Measurements from ENCODE around the gene PDZK1. TPM values are rescaled to one million over a fixed set of nuclear protein-coding genes. Genes with fewer than 3 reads are reported as not detected.
"Not testable (repeated sequence)": the region's sequence is repeated elsewhere in the genome, so short reads cannot be mapped to it uniquely, and the experiment has no call there.

PDZK1 gene
- total and polyA plus RNA-seq, 2 donors (not counting 3 experiments of a cell fraction or from before 2014, with no cell fraction given), result 0.03 to 0.58 TPM

DNA sequence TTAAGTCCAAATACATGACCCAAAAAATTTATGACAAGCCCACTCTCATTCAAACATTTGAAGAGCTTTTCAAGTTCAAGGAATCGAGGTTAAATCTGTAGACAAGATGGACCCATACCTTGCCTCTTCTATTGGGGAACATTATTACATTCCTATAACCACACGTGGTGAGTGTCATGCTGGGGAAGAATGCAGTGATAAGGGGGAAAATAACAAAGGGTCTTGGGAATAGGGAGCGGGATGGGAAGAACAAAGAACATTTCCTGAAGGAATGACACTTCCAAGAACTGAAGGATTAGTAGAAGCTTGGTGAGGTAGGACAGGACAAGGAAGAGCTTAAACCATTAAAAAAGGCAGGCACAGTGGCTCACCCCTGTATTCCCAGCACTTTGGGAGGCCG is 18.8 kb downstream of the PDZK1 start:
- Histone ChIP-seq H3K79me2 (ENCODE audit: control insufficient read depth, insufficient read depth, low read length) (no peaks in the 10 kb centered on the region), H3K9ac (replicated peaks; ENCODE audit: extremely low read depth, insufficient read depth, low read length) (no peak overlapping the region), H4K20me1 (replicated peaks; ENCODE audit: control insufficient read depth, extremely low read depth, insufficient read depth, low read length) (no peaks in the 10 kb centered on the region), H3K4me1 (ENCODE audit: control insufficient read depth, extremely low read depth, insufficient read depth, low read length) (no peaks in the 10 kb centered on the region), H3K4me2 (ENCODE audit: insufficient read depth, low read length) (no peak overlapping the region), H3K9me1 (replicated peaks; ENCODE audit: control insufficient read depth, extremely low read depth, insufficient read depth, low read length) (no peaks in the 10 kb centered on the region), H3K27me3 (ENCODE audit: control insufficient read depth in 2 of 2, insufficient read depth in 2 of 2, low read length in 2 of 2) (no peaks in the 10 kb centered on the region), H2AFZ (ENCODE audit: low read depth, low read length) (no peak overlapping the region), H3K27ac (ENCODE audit: insufficient read depth, low read depth, low read length) (no peak overlapping the region), H3K4me3 (replicated peaks in 1 of 3; ENCODE audit: insufficient read depth in 1 of 3, low read depth in 1 of 3, low read length in 3 of 3) (no peak overlapping the region), H3K9me3 (replicated peaks; ENCODE audit: control insufficient read depth, insufficient read depth, low read length) (no peaks in the 10 kb centered on the region), H3K36me3 (ENCODE audit: control insufficient read depth in 2 of 2, extremely low read depth in 1 of 2, insufficient read depth in 2 of 2, low read length in 2 of 2) (no peaks in the 10 kb centered on the region)
- POLR2A ChIA-PET, result no interaction called here
- FAIRE-seq (no peak), DNase-seq (ENCODE audit: low read depth, low spot score) (no peak)
- intact Hi-C loops (cut with micrococcal nuclease), result no loop called here
- CTCF ChIA-PET, result no interaction called here
- BruUV-seq (replicated peaks), result no TSS peak
- TF ChIP-seq FOS (IDR thresholded peaks at IDR 0.05; ENCODE audit: borderline replicate concordance, insufficient read depth, low read length) (no peak), MYC (IDR thresholded peaks at IDR 0.05; ENCODE audit: low read depth, low read length) (no peak), POLR2AphosphoS5 (IDR thresholded peaks at IDR 0.05; ENCODE audit: insufficient read depth, low read depth, low read length) (no peak), GATA2 (IDR thresholded peaks at IDR 0.05; ENCODE audit: insufficient read depth, insufficient read length, low read depth, low read length) (no peak), EZH2 (IDR thresholded peaks at IDR 0.05; ENCODE audit: borderline replicate concordance, low read depth, low read length, severe bottlenecking) (no peak), POLR2A (IDR thresholded peaks at IDR 0.05; ENCODE audit: low read depth, low read length) (no peak), JUN (IDR thresholded peaks at IDR 0.05; ENCODE audit: borderline replicate concordance, insufficient read depth, insufficient read length, low read depth) (no peak)
- TF ChIP-seq, protein P1, sequence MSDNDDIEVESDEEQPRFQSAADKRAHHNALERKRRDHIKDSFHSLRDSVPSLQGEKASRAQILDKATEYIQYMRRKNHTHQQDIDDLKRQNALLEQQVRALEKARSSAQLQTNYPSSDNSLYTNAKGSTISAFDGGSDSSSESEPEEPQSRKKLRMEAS (IDR thresholded peaks at IDR 0.05; ENCODE audit: insufficient read depth, insufficient read length), result no peak
- TF ChIP-seq, protein P2, sequence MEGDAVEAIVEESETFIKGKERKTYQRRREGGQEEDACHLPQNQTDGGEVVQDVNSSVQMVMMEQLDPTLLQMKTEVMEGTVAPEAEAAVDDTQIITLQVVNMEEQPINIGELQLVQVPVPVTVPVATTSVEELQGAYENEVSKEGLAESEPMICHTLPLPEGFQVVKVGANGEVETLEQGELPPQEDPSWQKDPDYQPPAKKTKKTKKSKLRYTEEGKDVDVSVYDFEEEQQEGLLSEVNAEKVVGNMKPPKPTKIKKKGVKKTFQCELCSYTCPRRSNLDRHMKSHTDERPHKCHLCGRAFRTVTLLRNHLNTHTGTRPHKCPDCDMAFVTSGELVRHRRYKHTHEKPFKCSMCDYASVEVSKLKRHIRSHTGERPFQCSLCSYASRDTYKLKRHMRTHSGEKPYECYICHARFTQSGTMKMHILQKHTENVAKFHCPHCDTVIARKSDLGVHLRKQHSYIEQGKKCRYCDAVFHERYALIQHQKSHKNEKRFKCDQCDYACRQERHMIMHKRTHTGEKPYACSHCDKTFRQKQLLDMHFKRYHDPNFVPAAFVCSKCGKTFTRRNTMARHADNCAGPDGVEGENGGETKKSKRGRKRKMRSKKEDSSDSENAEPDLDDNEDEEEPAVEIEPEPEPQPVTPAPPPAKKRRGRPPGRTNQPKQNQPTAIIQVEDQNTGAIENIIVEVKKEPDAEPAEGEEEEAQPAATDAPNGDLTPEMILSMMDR (IDR thresholded peaks at IDR 0.05; ENCODE audit: extremely low read depth in 1 of 2, insufficient read depth in 1 of 2, low read depth in 1 of 2, low read length in 2 of 2), result no peak
- dilution Hi-C loops (cut with MboI; ENCODE audit: extremely low pct_ligation_motif_present, low sequenced_read_pairs), result no loop called here

DNA sequence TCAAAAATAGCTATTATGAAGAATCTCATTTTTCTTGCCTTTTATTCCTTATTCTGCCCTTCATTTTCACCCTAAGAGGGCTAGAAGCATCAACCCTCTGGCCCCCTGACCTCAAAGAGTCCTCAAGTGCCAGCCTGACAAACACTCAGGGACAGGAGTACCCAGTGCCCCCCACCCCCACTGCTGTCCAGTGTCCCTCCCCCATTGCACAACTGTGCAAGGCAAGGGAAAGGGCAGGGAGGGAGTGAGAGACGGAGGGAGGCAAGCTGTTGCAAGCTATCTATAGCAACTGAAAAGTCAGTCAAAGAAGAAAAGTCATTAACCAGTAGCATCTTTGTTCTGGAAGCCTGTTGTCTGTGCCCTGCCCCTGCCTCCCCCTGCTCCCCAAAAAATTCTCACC is 21.1 kb downstream of the PDZK1 start:
- BruUV-seq (replicated peaks); H3K79me2 ChIP-seq (ENCODE audit: control insufficient read depth, insufficient read depth, low read length); POLR2A ChIA-PET: not testable (repeated sequence)

DNA sequence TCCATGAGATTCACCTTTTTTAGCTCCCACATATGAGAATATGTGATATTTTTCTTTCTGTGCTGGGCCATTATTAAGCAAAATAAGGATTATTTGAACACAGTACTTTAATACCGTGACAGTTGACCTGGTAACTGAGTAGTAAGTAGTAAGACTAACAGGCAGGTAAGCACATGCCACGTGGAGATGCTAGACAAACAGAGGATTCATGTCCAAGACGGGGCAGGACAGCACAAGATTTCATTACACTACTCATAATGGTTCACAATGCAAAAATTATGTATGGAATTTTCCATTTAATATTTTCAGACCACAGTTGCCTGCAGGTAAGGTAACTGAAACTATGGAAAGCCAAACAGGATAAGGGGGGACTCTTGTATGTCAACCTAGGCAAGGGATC is 22.3 kb downstream of the PDZK1 start:
- FAIRE-seq; H3K4me2 ChIP-seq (ENCODE audit: insufficient read depth, low read length); H3K36me3 ChIP-seq (ENCODE audit: control insufficient read depth in 2 of 2, extremely low read depth in 1 of 2, insufficient read depth in 2 of 2, low read length in 2 of 2); H3K9me3 ChIP-seq (replicated peaks; ENCODE audit: control insufficient read depth, insufficient read depth, low read length); dilution Hi-C loops (cut with MboI; ENCODE audit: extremely low pct_ligation_motif_present, low sequenced_read_pairs); H3K9ac ChIP-seq (replicated peaks; ENCODE audit: extremely low read depth, insufficient read depth, low read length); H3K79me2 ChIP-seq (ENCODE audit: control insufficient read depth, insufficient read depth, low read length); BruUV-seq (replicated peaks); intact Hi-C loops (cut with micrococcal nuclease); H3K4me3 ChIP-seq (replicated peaks in 1 of 3; ENCODE audit: insufficient read depth in 1 of 3, low read depth in 1 of 3, low read length in 3 of 3); H3K27ac ChIP-seq (ENCODE audit: insufficient read depth, low read depth, low read length); H3K27me3 ChIP-seq (ENCODE audit: control insufficient read depth in 2 of 2, insufficient read depth in 2 of 2, low read length in 2 of 2); H3K4me1 ChIP-seq (ENCODE audit: control insufficient read depth, extremely low read depth, insufficient read depth, low read length); H4K20me1 ChIP-seq (replicated peaks; ENCODE audit: control insufficient read depth, extremely low read depth, insufficient read depth, low read length); DNase-seq (ENCODE audit: low read depth, low spot score); POLR2A ChIA-PET; H2AFZ ChIP-seq (ENCODE audit: low read depth, low read length); CTCF ChIA-PET; H3K9me1 ChIP-seq (replicated peaks; ENCODE audit: control insufficient read depth, extremely low read depth, insufficient read depth, low read length): not testable (repeated sequence)

More for the DNA sequence above, 21.1 kb downstream of the PDZK1 start:
- DNase-seq (ENCODE audit: low read depth, low spot score); H3K4me2 ChIP-seq (ENCODE audit: insufficient read depth, low read length); H3K9ac ChIP-seq (replicated peaks; ENCODE audit: extremely low read depth, insufficient read depth, low read length); H3K27ac ChIP-seq (ENCODE audit: insufficient read depth, low read depth, low read length); H3K4me3 ChIP-seq (replicated peaks in 1 of 3; ENCODE audit: insufficient read depth in 1 of 3, low read depth in 1 of 3, low read length in 3 of 3); H3K36me3 ChIP-seq (ENCODE audit: control insufficient read depth in 2 of 2, extremely low read depth in 1 of 2, insufficient read depth in 2 of 2, low read length in 2 of 2); H3K9me1 ChIP-seq (replicated peaks; ENCODE audit: control insufficient read depth, extremely low read depth, insufficient read depth, low read length); H2AFZ ChIP-seq (ENCODE audit: low read depth, low read length); H3K4me1 ChIP-seq (ENCODE audit: control insufficient read depth, extremely low read depth, insufficient read depth, low read length); FAIRE-seq; CTCF ChIA-PET; H3K27me3 ChIP-seq (ENCODE audit: control insufficient read depth in 2 of 2, insufficient read depth in 2 of 2, low read length in 2 of 2); dilution Hi-C loops (cut with MboI; ENCODE audit: extremely low pct_ligation_motif_present, low sequenced_read_pairs); intact Hi-C loops (cut with micrococcal nuclease); H3K9me3 ChIP-seq (replicated peaks; ENCODE audit: control insufficient read depth, insufficient read depth, low read length); H4K20me1 ChIP-seq (replicated peaks; ENCODE audit: control insufficient read depth, extremely low read depth, insufficient read depth, low read length): not testable (repeated sequence)

Measured in endothelial cell of umbilical vein (primary cell).